HG03460 (cell line): ENCODE measurements around the gene ARSB.
A peak's percentile ranks its signal among the peaks of the same experiment; 100 is the strongest.
"Not testable (repeated sequence)": the region's sequence is repeated elsewhere in the genome, so short reads cannot be mapped to it uniquely, and the experiment has no call there.

Experiments
- ATAC-seq: cut with Tn5 transposase; IDR thresholded peaks from one replicate; pipeline ENCODE4 v1.9.1; 2021; ENCODE audit not compliant: unreplicated experiment

Gene ARSB

GRCh38 chr5:78995521-78996007 lies 10.5 kb upstream of the ARSB start:
- no peak for ATAC-seq

- ATAC-seq: no peak
Measured at GRCh38 chr5:78993165-78993564, 8.1 kb upstream of the ARSB start.

GRCh38 chr5:78992146-78992545 lies 7.0 kb upstream of the ARSB start:
- no peak for ATAC-seq

- no peak for ATAC-seq
Measured at GRCh38 chr5:78989080-78989479, 4.0 kb upstream of the ARSB start.

- peak; percentile 50 for ATAC-seq
Measured at GRCh38 chr5:78985725-78986223, 664 bp upstream of the ARSB start.

GRCh38 chr5:78984439-78985115 lies 533 bp downstream of the ARSB start:
- peak; percentile 48 for ATAC-seq

- no peak for ATAC-seq
Measured at GRCh38 chr5:78983601-78984438, 1.3 kb downstream of the ARSB start.

GRCh38 chr5:78983194-78983593 lies 1.9 kb downstream of the ARSB start:
- not testable (repeated sequence) for ATAC-seq

- ATAC-seq: no peak
Measured at GRCh38 chr5:78979909-78980308, 5.2 kb downstream of the ARSB start.

GRCh38 chr5:78979117-78979742 lies 5.9 kb downstream of the ARSB start:
- ATAC-seq: no peak

GRCh38 chr5:78975035-78975434 lies 10.1 kb downstream of the ARSB start:
- no peak for ATAC-seq

GRCh38 chr5:78974601-78975000 lies 10.5 kb downstream of the ARSB start:
- no peak for ATAC-seq

GRCh38 chr5:78974011-78974410 lies 11.1 kb downstream of the ARSB start:
- ATAC-seq: no peak

GRCh38 chr5:78972654-78973428 lies 12.3 kb downstream of the ARSB start:
- no peak for ATAC-seq

- ATAC-seq: no peak
Measured at GRCh38 chr5:78971998-78972397, 13.1 kb downstream of the ARSB start.

- ATAC-seq: no peak
Measured at GRCh38 chr5:78968781-78969180, 16.3 kb downstream of the ARSB start.

GRCh38 chr5:78964889-78965288 lies 20.2 kb downstream of the ARSB start:
- no peak for ATAC-seq

- ATAC-seq: no peak
Measured at GRCh38 chr5:78961743-78962142, 23.4 kb downstream of the ARSB start.

- no peak for ATAC-seq
Measured at GRCh38 chr5:78959767-78960166, 25.3 kb downstream of the ARSB start.

- no peak for ATAC-seq
Measured at GRCh38 chr5:78958672-78959445, 26.3 kb downstream of the ARSB start.
